Measurements from ENCODE around the gene AQP5.

Gene AQP5

DNA sequence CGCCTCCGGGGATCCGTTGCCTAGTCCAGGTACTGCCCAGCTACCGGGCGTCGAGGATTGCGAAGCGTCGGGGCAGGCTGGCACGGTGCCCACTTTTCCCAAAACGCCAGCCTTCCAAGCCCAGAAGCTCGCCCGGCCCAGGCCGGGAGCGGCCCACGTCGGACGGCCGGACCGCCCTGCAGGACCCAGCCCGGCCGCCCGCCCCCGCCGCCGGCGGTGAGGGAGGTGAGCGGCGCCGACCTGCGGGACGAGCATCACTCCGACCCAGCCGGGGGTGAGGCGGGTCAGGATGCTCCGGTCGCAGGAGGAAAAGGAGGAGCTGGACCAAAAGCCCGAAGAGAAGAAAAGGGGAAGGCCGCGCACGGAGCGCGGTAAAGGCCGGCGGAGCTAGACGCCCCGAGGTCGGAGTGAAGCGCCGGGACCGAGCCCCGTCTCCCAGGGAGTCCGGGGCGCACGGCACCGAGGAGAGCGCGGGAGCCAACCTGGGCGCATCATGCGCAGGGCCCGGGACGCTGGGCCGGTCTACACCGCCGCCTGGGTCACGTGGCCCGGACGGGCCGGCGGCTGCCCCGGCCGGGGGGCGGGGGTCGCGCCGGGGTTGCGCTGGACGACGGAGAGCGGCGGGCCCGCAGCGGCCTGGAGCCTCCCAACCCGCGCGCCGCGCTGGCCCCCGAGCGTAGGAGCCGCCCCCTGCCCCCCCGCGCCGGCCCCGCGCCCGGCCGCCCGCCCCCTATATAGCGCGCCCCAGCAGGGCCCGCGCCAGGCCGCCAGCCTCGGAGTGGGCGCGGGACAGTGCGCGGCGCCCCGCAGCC lies at the start of gene AQP5:
Gene AQP5, plus strand, starts transcription at position 762 of the 812 bp plus-strand sequence. CDS start 146 bp downstream, outside the sequence.
- no peak for DNase-seq

DNA sequence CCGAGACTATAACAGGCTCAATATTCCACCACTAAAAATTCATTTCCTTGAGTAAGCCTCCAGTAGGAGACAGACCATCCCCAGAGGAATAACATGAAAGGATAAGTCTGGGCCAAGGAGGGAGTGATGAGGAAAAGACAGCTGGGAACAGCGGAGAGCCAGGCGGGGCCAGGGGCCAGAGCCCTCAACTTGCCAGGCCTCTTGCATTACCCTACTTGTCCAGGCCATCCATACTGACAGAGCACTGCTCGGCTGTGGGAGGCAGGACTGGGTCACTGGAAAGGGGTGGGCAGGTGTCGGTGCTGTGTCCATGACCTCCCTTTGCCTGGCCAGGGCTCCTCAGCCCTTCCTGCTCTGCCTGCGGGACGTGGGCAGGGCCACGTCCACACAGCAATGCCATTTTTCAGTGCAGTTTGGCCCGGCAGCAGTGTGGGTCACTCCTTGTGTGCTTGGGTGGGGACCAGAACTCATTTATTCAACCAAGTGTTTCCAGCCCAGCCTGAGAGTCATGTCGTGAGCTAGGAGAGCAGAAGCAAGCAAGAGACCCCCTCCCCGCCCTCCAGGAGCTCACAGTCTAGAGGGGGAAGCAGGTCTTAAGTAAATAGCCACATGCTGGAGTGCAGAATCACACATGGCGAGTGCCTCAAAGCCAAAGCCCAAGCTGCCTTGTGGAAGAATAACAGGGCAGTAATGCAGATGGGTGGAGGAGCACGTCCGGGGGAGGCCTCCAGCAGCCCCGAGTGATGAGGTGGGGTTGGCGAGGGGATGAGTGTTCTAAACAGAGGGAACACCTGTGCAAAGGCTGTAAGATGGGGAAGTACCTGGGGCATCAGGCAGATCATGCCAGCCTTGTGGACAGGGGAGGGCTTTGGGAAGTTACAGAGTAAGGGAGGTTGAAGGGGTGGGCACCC lies 49.1 kb upstream of the AQP5 start:
- DNase-seq, result no peak

DNA sequence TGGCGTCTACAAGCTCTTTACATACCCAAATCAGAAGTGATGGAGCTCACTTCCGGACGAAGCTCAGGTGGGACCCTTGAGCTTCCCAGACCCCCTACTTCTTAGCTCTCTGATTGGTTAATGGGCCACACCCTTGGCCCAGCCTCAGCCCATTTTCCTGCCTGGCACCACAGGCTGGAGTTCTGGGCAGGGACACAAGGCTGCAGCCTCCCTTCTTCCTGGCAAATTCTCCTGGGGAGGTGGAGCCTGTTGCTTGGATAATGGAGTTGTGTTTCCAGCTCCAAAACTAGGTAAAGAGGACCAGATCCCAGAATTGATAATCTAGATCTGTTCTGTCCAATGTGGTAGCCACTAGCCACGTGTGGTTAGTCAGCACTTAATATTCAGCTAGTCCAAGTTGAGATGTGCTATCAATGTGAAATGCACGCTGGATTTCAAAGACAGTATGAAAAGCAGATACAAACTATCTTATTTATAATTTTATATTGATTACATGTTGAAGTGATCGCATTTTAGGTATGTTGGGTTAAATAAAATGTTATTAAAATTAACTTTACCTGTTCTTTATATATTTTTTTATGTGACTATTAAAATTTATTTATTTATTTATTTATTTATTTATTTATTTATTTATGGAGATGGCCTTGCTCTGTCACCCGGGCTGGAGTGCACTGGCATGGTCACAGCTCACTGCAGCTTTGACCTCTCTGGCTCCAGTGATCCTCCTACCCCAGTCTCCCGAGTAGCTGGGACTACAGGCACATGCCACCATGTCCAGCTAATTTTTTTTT lies 45.3 kb upstream of the AQP5 start:
- no peak for DNase-seq

DNA sequence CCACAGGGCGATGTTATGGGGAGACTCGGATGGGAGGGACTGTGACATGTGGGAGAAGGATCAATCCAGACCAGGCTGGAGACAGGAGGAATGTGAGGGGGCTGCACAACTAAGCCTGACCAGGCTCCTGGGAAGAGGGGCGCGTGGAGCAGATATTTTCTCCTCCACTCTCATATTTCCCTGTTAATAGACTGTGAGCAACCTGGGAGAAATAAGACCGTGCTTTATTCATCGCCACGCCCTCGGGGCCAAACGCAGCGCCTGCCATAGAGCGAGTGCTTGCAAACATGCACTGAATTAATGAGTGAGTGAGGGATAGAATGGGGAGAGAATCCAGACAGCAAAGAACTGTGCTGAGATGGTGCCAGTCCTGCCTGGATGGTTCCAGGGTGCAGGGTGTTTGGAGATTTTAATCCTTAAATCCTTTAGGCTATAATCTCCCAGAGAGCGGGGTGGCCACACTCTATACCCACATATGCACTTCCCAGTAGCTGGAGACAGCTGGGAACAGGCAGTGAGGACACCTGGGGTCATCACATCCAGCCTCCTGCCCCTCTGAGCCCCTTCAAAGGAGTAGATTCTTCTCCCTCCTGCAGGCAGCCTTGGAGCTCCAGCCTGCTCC lies 44.4 kb upstream of the AQP5 start:
- DNase-seq, result no peak

DNA sequence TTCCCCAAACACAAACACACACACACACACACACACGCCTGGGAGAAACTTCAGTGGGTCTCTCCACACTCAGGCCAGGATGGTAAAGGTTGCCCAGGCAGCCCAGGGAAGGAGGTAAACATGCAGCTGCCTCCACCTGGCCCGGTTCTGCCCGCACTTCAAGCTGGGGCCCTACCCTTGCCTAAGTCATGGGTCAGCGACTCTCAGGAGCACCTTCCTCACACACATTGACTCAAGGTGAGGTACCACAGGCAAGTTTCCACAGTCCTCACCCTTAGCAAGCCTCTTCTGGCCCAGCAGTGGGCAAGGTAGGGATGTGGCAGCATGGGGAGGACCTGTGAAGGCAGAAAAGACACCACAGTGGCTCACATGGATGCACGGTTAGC lies 43.9 kb upstream of the AQP5 start:
- DNase-seq, result no peak

DNA sequence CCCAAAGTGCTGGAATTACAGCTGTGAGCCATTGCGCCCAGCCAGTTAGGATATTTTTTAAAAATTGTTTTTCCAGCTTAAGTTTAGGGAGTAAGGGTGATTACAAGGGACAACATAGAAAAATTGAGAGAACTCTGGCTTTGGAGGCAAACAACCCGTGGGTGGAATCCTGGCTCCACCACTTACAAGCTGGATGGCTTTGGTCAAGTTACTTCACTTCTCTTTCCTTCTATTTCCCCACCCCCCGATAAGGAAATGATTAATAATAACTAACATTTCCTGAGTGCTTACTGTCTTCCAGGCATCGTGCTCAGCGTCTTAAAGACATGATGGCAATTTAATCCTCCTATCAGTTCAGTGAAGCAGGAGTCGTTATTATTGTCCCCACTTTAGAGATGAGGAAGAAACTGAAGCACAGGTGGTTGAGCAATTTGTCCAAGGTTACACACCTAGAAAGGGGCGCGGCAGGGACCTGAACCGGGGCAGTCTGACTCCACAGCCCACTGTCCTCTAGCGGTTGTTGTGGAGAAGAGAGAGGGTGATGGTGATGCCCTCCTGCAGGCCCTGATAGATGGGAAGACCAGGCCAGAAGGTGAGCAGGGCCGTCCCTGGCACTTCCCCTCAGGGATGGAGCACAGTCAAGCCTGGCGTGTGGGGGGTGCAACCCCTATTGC lies 41.3 kb upstream of the AQP5 start:
- no peak for DNase-seq

DNA sequence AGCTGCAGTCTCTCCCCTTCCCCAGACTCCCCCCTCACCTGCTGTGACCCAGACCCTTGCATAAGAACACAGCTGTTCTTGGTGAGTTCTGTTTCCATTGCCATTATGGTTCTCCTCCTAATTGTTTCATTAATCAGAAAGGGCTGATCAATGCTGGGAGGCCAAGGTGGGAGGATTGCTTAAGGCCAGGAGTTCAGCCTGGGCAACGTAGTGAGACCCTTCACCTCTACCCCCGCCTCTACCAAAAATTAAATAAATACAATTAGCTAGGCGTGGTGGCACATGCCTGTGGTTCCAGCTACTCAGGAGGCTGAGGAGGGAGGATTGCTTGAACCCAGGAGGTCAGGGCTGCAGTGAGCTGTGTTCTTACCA lies 40.8 kb upstream of the AQP5 start:
- DNase-seq, result no peak

DNA sequence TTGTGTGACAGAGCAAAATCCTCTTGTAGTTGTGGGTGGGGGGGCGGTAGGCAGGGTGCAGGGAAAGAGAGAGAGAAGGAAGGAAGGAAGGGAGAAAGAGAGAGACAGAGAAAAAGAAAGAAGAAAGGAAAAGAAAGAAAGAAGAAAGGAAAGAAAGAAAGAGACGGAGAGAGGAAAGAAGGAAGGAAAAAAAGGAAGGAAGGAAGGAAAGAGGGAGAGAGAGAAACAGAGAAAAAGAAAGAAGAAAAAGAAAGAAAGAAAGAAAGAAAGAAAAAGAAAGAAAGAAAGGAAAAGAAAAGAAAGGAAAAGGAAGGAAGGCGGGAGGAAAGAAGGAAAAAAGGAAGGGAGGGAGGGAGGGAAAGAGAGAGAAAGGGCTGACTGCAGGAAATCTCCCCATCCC lies 40.4 kb upstream of the AQP5 start:
- DNase-seq, result no peak

DNA sequence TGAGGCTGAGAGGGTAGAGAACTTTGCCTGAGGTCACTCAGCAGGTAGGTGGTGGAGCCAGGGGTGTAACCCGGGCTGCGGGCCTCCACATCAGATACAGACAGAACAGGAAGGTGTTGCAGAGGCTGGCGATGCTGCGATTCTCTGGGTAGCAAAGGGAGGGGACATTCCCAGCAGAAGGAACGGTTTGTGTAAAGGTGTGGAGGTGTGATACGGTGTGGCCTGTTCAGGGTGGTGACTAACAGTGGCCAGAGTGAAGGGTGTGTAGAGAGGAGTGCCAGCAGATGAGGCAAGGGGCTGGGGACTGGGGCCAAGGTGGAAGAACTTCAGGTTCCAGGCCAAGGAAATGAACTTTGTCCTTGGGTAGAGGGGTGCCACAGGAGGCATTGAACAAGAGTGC lies 39.7 kb upstream of the AQP5 start:
- DNase-seq, result no peak

DNA sequence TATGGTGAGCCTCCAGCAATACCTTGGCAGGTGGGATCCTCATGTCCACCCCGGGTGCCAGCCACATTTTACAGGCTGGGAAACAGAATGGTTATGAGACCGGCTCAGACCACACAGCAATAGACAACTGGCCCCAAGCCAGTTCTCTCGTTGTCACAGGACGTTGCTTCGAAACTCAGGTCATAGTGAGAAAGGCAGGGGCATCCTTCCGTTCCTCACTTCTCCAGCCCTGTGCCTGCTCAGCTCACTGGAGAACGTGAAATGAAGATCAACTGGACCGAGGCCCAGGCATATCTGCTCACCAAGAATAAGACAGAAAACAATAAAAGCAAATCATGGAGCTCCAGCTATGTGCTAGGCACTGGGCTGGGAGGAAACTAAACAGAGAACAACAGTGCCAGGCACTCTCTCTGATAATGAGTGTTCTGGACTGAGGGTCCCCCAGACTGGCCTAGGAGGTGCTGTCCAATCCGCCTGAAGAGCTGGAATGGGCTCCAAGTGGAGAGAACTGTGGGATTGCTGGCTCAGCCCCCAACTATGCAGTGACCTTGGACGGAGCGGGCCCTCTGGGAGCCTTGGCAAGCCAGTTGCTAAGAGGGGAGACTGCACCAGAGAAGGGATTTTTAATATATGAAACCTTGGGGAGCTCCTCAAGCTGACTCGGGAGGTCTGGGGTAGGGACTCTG lies 39.2 kb upstream of the AQP5 start:
- no peak for DNase-seq

DNA sequence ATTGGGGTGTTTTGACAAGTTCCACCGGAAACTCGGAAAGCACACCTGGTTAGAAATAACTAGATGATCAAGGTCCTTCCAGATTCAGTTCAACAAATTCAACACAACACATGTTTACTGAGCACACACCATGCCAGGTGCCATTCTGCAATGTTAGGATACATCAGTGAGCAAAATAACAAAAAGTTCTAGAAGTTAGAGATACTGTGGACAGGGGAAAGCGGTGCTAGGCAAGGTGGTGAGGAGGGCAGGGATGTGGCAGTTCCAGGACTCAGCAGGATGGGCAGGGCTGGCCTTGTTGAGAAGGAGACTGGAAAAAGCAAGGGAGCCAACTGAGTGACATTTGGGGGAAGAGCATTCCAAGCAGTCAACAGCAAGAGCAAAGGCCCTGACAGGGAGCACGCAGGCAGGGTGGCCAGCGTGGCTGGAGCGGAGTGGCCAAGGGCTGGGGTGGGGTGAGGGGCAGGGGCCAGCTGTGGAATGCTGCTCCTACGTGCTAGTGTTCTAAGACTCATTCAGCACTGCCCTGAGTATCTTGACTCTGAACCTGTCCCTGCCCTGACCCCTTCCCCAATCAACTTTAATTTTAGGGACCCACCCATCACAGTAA lies 38.5 kb upstream of the AQP5 start:
- DNase-seq, result no peak

DNA sequence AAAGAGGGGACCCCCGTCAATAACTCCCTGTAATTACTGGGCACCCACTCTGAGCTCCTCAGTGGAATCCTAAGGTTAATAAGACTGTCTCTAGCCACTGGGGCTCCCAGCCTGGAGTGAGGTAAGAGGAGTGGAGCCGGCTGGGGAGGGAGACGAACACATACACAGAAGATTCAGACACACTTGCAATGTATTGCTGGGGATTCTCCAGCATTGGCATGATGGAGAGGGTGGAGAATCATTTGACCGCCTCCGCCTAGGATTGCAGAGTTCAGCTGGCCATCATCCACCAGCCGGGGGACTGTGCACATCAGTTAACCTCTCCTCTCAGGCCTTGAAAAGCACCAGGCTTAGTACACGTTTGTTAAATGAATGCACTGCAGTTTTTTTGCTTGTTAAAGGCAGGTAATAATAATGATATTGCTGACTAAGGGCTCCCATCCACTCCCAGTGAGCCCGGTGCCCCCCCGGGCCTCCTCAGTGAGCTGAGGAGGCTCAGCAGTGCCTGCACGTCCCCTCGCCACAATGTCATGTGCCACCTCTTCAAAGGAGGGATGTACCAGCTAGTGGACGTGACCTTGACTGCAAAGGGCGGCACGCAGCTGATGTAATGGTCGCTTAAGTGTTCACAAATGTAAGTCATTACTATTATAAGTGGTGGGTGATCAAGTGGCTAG lies 37.7 kb upstream of the AQP5 start:
- no peak for DNase-seq

DNA sequence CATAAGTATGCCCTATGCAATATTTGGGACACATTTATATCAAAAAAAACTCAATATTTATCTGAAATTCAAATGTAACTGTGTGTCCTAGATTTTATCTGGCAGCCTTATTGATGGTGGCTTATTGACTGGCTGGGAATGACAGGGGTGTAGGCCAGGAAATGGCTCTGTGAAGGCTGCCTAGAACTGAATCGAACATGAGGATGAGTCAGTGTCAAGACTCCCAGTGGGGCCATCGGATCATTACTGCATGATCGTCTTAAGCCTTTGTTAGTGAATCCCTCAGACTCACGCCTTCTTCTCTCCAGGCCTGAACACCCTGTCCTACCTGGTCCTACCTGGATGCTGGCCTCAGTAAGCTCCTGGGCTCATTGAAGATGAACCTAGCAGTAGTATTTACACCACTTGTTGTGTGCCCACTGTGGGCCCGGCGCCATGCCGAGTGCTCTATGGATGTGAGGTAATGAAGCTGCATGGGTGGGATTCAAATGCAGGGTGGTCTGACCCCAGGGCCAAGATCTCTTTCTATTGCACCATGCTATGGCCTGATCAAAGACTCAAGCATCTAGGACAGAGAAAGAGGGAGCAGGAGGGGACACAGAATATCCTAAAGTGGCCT lies 36.9 kb upstream of the AQP5 start:
- DNase-seq, result no peak

DNA sequence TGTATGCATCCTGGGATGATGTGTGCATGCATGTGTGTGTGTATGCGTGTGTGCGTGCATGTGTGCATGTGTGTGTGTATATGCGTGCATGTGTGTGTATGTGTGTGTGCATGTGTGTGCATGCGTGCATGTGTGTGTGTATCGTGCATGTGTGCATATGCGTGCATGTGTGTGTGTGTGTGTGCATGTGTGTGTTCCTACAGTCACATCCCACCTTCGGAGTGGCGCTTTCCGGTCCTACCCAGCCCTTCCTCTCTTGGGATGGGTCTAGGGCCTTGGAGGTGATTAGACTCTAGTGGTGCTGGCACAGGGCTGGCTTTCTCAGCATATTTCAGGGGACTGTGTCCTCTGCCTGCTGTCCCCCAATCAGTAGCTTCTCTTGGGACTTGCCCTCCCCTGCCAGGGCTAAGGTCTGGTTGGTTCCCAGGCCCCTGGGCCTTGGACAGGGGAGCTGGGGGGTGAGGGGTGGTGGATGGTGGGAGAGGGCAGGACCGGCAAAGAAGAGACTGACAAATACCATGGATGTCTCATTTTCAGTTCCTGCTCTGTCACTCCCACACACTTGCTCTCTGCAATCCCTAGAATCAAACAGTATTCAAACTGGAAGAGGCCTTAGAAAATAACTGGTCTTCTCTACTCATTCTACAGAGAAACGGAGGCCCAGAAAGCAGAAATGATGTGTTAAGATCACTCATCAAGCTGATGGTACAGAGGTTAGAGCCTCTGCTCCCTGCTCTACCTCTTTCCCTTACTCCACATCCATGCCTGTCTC lies 36.1 kb upstream of the AQP5 start:
- DNase-seq, result no peak

DNA sequence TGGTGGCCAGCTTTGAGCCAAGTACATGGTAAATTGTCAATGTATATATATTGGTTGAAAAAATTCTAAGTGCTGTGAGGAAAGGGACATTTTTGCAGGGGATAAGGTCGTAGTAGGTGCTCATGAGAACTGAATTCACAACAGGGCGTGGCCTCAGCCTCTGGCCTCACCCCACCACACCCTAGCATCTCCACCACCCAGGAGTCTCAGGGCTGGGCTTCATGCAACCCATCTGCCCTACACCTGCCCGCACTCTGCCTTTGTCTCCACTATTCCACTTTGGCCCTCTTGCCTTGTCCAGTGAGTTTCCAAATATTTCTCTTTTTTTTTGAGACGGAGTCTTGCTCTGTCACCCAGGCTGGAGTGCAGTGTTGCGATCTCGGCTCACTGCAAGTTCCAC lies 33.2 kb upstream of the AQP5 start:
- no peak for DNase-seq

DNA sequence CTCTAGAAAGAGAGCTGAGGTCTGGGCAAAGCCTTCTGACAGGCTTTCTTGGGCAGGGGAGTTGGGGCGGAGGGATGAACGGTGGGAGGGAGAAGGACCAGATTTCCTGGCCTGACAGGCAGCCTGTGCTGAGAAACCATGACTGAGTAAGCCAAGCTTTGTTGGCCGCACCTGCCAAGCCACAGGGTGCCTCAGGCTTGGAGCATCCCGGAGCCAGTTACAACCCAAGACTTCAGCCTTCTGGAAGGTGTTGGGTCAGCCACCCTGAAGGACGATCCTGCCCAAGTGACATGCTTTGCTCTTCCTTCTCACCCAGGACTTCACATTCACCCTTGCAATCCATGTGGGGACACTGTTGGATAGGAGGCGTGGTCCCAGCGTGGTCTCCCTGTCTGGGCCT lies 32.1 kb upstream of the AQP5 start:
- DNase-seq, result no peak

DNA sequence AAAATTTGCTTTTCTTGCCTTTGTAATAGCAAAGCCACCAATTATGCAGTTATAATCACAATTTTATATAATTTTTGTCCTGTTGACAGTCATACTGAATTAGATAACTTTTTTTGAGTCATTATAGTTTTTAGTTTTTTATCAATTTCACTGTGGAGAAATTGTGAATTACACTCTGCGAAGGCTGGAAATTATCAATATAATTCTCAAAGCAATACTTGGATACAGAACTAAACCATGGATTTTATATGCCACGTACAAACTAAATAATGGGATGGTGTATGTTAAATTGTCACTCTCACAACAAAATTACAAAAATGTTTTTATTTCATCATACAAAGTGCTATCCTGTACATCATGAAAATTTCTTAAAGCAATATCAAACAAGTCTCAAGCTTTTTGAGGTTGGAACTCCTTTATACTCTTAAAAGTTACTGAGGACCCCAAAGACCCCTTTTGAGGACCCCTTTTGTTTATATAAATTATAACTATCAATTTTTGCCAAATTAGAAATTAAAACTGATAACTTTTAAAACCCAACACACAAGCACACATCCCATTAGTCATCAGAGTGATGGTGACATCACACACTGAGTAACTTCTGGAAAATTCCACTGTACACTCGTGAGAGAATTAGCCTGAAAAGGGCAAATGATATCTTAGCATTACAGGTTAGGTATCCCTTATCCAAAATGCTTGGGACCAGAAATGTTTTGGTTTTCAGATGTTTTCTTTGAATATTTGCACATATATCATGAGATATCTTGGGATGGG lies 31.0 kb upstream of the AQP5 start:
- DNase-seq, result no peak

DNA sequence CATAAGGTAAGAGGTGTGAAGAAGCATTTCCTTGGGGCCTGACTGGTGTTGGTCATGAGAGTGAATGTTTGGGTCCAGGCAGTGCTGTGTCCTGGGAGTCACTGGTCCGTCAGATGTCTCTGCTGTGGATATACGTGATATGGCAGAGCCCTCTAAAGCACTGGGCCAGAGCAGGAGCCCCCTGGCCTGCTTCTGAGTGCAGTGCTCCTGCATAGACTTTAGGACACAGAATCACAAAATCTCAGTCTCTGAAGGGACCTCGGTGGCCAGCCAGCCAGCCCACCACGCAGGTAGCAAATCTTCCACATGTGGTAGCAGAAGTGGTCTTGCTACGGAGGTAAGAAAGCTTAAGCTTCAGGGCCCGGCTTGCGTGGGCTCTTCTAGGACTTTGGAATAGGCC lies 29.6 kb upstream of the AQP5 start:
- DNase-seq, result no peak
